HL-60 (cell line): ENCODE data around the gene PNO1.
A peak's percentile ranks its signal among the peaks of the same experiment; 100 is the strongest.

Experiments
- DNase-seq, 2 experiments: peaks; one replicate each; pipeline ENCODE4 v3.0.0-alpha.2; 2010 to 2020; ENCODE audit warnings: low read depth in 1 of 2, low spot score in 1 of 2
- H3K27ac ChIP-seq: fragments of 250-450 bp; sonication (Bioruptor Pico); replicated peaks from 2 replicates; pipeline ENCODE4 v1.5.1; 2020; ENCODE audit warnings: mild to moderate bottlenecking, moderate library complexity
- H3K27me3 ChIP-seq: fragments of 250-450 bp; sonication (Bioruptor Pico); 2 replicates; pipeline ENCODE4 v1.5.1; 2021; ENCODE audit warnings: mild to moderate bottlenecking, moderate library complexity; ENCODE audit not compliant: insufficient read depth, poor library complexity, severe bottlenecking
- H3K4me3 ChIP-seq: replicated peaks from 2 replicates; pipeline ENCODE4 v1.5.1; 2011; ENCODE audit warnings: mild to moderate bottlenecking, control low read depth, low read length; ENCODE audit not compliant: insufficient read depth
- GABPA ChIP-seq: IDR thresholded peaks from 2 replicates; pipeline ENCODE4 v1.6.1; 2012; ENCODE audit warnings: low read depth
- POLR2AphosphoS5 ChIP-seq: IDR thresholded peaks from 2 replicates; pipeline ENCODE4 v1.6.1; 2012; ENCODE audit warnings: low read depth
- REST ChIP-seq: IDR thresholded peaks from 2 replicates; pipeline ENCODE4 v1.6.1; 2012; ENCODE audit warnings: low read depth; ENCODE audit not compliant: insufficient replicate concordance
- SPI1 ChIP-seq: IDR thresholded peaks from 2 replicates; pipeline ENCODE4 v1.6.1; 2012; ENCODE audit warnings: low read depth, mild to moderate bottlenecking, borderline replicate concordance
- TF ChIP-seq, protein P1 (sequence below): IDR thresholded peaks from one replicate; pipeline ENCODE4 v1.5.1; 2011; ENCODE audit warnings: low read length, control low read depth, inconsistent platforms; ENCODE audit not compliant: insufficient read depth

The PNO1 gene

DNA sequence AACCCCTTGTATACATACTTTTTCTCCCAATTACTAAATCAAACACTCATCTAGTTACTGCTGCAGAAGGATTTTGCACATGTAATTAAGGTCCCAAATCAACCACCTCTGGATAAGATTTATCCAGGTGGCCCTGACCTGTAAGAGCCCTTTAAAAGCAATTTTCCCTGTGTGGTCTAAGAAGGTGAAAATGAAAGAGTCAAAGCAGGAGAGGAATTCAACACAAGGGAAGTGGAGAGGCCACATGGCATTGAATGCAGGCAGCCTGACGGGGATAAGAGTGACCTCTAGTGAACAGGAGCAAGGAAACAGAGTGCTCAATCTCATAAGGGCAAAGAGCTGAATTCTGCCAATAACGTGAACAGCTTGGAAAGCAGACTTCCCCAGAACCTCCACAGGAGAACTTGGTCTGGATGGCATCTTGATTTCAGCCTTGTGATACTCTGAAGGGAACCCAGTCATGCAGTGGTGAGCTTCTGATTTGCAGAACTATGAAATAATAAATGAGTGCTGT is 67.5 kb downstream of the PNO1 start:
- Histone ChIP-seq H3K4me3 (no peak overlapping the region), H3K27me3 (no peaks in the 10 kb centered on the region), H3K27ac (peak overlapping the region; percentile 21; the same call in 1 of the 2 replicates)
- TF ChIP-seq SPI1 (peak; percentile 70; the same call in 1 of the 2 replicates), REST (no peak), GABPA (no peak), POLR2AphosphoS5 (no peak)
- TF ChIP-seq, protein P1, sequence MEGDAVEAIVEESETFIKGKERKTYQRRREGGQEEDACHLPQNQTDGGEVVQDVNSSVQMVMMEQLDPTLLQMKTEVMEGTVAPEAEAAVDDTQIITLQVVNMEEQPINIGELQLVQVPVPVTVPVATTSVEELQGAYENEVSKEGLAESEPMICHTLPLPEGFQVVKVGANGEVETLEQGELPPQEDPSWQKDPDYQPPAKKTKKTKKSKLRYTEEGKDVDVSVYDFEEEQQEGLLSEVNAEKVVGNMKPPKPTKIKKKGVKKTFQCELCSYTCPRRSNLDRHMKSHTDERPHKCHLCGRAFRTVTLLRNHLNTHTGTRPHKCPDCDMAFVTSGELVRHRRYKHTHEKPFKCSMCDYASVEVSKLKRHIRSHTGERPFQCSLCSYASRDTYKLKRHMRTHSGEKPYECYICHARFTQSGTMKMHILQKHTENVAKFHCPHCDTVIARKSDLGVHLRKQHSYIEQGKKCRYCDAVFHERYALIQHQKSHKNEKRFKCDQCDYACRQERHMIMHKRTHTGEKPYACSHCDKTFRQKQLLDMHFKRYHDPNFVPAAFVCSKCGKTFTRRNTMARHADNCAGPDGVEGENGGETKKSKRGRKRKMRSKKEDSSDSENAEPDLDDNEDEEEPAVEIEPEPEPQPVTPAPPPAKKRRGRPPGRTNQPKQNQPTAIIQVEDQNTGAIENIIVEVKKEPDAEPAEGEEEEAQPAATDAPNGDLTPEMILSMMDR = peak; percentile 26
- peak in 1 of 2 experiments; percentile 60 for DNase-seq
